ENCODE results near the gene SCAI.
"Not testable (repeated sequence)": the region's sequence is repeated elsewhere in the genome, so short reads cannot be mapped to it uniquely, and the experiment has no call there.

The SCAI gene

GRCh38 chr9:125028041-125028440 is 115.3 kb downstream of the SCAI start:
- H3K4me3 ChIP-seq (replicated peaks; ENCODE audit: low read depth, low read length): no peak overlapping the region
- no peak for DNase-seq (ENCODE audit: extremely low read depth, low read depth)
- TF ChIP-seq CTCF (IDR thresholded peaks at IDR 0.05; ENCODE audit: low read depth, low read length, missing control alignments): no peak

- no peak for TF ChIP-seq CTCF (IDR thresholded peaks at IDR 0.05; ENCODE audit: low read depth, low read length, missing control alignments)
- DNase-seq (ENCODE audit: extremely low read depth, low read depth): no peak
Observed at GRCh38 chr9:125024917-125025316, 118.4 kb downstream of the SCAI start.

GRCh38 chr9:125021069-125021468 is 122.3 kb downstream of the SCAI start:
- TF ChIP-seq CTCF (IDR thresholded peaks at IDR 0.05; ENCODE audit: low read depth, low read length, missing control alignments): no peak
- no peak overlapping the region for H3K4me3 ChIP-seq (replicated peaks; ENCODE audit: low read depth, low read length)
- DNase-seq (ENCODE audit: extremely low read depth, low read depth): no peak

More at GRCh38 chr9:125024917-125025316, 118.4 kb downstream of the SCAI start:
- no peak overlapping the region for H3K4me3 ChIP-seq (replicated peaks; ENCODE audit: low read depth, low read length)

- H3K4me3 ChIP-seq (replicated peaks; ENCODE audit: low read depth, low read length); DNase-seq (ENCODE audit: extremely low read depth, low read depth): not testable (repeated sequence)
Observed at GRCh38 chr9:125015655-125016054, 127.7 kb downstream of the SCAI start.

- DNase-seq (ENCODE audit: extremely low read depth, low read depth); H3K4me3 ChIP-seq (replicated peaks; ENCODE audit: low read depth, low read length): not testable (repeated sequence)
Observed at GRCh38 chr9:125012013-125012412, 131.3 kb downstream of the SCAI start.

- DNase-seq (ENCODE audit: extremely low read depth, low read depth): no peak
- no peak overlapping the region for H3K4me3 ChIP-seq (replicated peaks; ENCODE audit: low read depth, low read length)
- no peak for TF ChIP-seq CTCF (IDR thresholded peaks at IDR 0.05; ENCODE audit: low read depth, low read length, missing control alignments)
Observed at GRCh38 chr9:125008599-125008998, 134.7 kb downstream of the SCAI start.

- no peak for TF ChIP-seq CTCF (IDR thresholded peaks at IDR 0.05; ENCODE audit: low read depth, low read length, missing control alignments)
- H3K4me3 ChIP-seq (replicated peaks; ENCODE audit: low read depth, low read length): no peak overlapping the region
- no peak for DNase-seq (ENCODE audit: extremely low read depth, low read depth)
Observed at GRCh38 chr9:125003332-125003731, 140.0 kb downstream of the SCAI start.

- no peak for DNase-seq (ENCODE audit: extremely low read depth, low read depth)
- H3K4me3 ChIP-seq (replicated peaks; ENCODE audit: low read depth, low read length): no peak overlapping the region
- TF ChIP-seq CTCF (IDR thresholded peaks at IDR 0.05; ENCODE audit: low read depth, low read length, missing control alignments): no peak
Observed at GRCh38 chr9:124983698-124984097, 159.6 kb downstream of the SCAI start.

Data from HFF-Myc (cell line).